Tibial nerve (tissue), 4 donors: ENCODE results near the gene CFAP92. TPM values are rescaled to one million over a fixed set of nuclear protein-coding genes. Genes with fewer than 3 reads are reported as not detected.
A peak's percentile ranks its signal among the peaks of the same experiment; 100 is the strongest.

ENCODE experiments used
- DNase-seq, 2 donors: peaks; one replicate each; pipeline ENCODE4 v3.0.0-alpha.2; 2019; ENCODE audit warnings: low spot score in 2 of 2
- H3K27ac ChIP-seq, 4 donors: fragments of 200-600 bp; sonication (generic) in 3 of 4; one replicate each; pipeline ENCODE4 v1.5.1; 2017 to 2019; ENCODE audit warnings: mild to moderate bottlenecking in 1 of 4
- H3K27me3 ChIP-seq, 2 donors: fragments of 200-600 bp; sonication (generic) in 1 of 2; one replicate each; pipeline versions ENCODE4 v1.5.1 to v1.6.0; 2017 to 2019
- H3K36me3 ChIP-seq, 3 donors: fragments of 200-600 bp; sonication (generic); one replicate each; pipeline ENCODE4 v1.5.1; 2018 to 2019
- H3K4me1 ChIP-seq, 4 donors: fragments of 200-600 bp; sonication (generic) in 3 of 4; one replicate each; pipeline ENCODE4 v1.5.1; 2017 to 2019
- H3K4me3 ChIP-seq, 4 donors: fragments of 200-600 bp; sonication (generic) in 3 of 4; one replicate each; pipeline ENCODE4 v1.5.1; 2017 to 2019; ENCODE audit warnings: mild to moderate bottlenecking in 1 of 4, moderate library complexity in 1 of 4
- H3K9me3 ChIP-seq, 4 donors: fragments of 200-600 bp; sonication (generic) in 3 of 4; one replicate each; pipeline ENCODE4 v1.5.1; 2017 to 2019
- EP300 ChIP-seq, 2 donors: sonication (generic); formaldehyde crosslinking; IDR thresholded peaks; one replicate each; pipeline ENCODE4 v1.6.1; 2017; ENCODE audit warnings: antibody characterized with exemption in 2 of 2, mild to moderate bottlenecking in 1 of 2
- POLR2A ChIP-seq, 2 donors: fragments of 450-650 bp; IDR thresholded peaks; one replicate each; pipeline ENCODE4 v1.6.1; 2017; ENCODE audit warnings: antibody characterized with exemption in 2 of 2, mild to moderate bottlenecking in 2 of 2, moderate library complexity in 2 of 2
- WGBS, 2 donors: methylation state at CpG; one replicate each; pipeline ENCODE4 v1.1.5; 2018; 5-methylcytosine and 5-hydroxymethylcytosine counted together
- total RNA-seq, 4 donors: library from RNA; depleted of rRNA; stranded (reverse); fragments of >200 nt; gene quantifications; one replicate each; pipeline ENCODE4 v1.1.0, GENCODE V29; 2016
- TF ChIP-seq, protein P1 (sequence below), 5 experiments: fragments of 200-600 bp in 3 of 5; fragments of 450-650 bp in 2 of 5; sonication (generic) in 3 of 5; IDR thresholded peaks; one replicate each; pipeline ENCODE4 v1.5.1; 2016 to 2019; ENCODE audit warnings: antibody characterized with exemption in 5 of 5, mild to moderate bottlenecking in 3 of 5, moderate library complexity in 2 of 5

CFAP92 gene
- total RNA-seq, 4 donors from 2014 or later, result 0.22 to 0.78 (median 0.63) TPM; not detected in 1

DNA sequence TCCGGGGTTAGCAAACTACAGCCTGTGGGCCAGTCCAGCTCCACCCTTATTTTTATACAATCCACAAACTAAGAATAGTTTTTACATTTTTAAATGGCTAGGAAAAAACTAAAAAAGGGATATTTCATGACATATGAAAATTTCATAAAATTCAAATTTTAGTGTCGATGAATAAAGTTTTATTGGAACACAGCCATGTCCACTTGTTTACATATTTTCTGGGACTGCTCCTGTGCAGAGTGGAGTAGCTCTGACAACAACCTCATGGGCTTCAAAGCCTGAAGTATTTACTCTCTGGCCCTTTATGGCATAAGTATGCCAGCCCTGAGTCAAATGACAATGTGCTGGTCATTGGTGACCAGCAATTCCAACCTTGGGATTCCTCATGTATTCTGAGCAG is 24.4 kb upstream of the CFAP92 start:
- Histone ChIP-seq H3K27ac (no peak overlapping the region), H3K4me3 (no peak overlapping the region), H3K4me1 (peaks cover 0 to 21% (median 7%) of the 10 kb centered on the region in 4 donors), H3K9me3 (no peaks in the 10 kb centered on the region), H3K36me3 (no peaks in the 10 kb centered on the region), H3K27me3 (no peaks in the 10 kb centered on the region)
- WGBS, 2 donors, result 59 to 67% methylated on average over 2 of the region's 2 CpGs
- TF ChIP-seq, protein P1, sequence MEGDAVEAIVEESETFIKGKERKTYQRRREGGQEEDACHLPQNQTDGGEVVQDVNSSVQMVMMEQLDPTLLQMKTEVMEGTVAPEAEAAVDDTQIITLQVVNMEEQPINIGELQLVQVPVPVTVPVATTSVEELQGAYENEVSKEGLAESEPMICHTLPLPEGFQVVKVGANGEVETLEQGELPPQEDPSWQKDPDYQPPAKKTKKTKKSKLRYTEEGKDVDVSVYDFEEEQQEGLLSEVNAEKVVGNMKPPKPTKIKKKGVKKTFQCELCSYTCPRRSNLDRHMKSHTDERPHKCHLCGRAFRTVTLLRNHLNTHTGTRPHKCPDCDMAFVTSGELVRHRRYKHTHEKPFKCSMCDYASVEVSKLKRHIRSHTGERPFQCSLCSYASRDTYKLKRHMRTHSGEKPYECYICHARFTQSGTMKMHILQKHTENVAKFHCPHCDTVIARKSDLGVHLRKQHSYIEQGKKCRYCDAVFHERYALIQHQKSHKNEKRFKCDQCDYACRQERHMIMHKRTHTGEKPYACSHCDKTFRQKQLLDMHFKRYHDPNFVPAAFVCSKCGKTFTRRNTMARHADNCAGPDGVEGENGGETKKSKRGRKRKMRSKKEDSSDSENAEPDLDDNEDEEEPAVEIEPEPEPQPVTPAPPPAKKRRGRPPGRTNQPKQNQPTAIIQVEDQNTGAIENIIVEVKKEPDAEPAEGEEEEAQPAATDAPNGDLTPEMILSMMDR (IDR thresholded peaks at IDR 0.05), result no peak
- no peak for DNase-seq

DNA sequence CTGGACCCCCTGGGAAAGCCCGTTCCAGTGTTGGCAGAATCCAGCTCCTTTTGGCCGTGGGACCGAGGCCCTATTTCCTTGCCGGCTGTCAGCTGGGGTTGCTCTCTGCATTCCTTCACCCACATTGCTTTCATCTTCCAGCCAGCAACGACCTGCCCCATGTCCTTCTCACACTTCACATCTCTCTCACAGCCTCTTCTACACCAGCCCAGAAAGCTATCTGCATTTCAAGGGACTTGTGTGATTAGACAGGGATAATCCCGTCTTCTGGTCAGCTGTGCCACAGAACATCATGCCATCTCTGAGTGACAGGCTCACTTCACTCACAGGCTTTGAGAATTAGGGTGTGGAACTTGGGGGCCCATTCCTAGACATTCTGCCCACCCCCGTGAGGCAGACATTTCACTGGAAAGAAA is 23.6 kb upstream of the CFAP92 start:
- Histone ChIP-seq H3K27me3 (no peaks in the 10 kb centered on the region), H3K27ac (peak overlapping the region in 2 of 4 donors; percentile 22 to 24), H3K9me3 (no peaks in the 10 kb centered on the region), H3K4me3 (no peak overlapping the region), H3K4me1 (peaks cover 0 to 19% (median 7%) of the 10 kb centered on the region in 4 donors), H3K36me3 (no peaks in the 10 kb centered on the region)
- TF ChIP-seq, protein P1 (IDR thresholded peaks at IDR 0.05), result no peak
- TF ChIP-seq POLR2A (IDR thresholded peaks at IDR 0.05) (no peak), EP300 (IDR thresholded peaks at IDR 0.05) (no peak)
- WGBS, 2 donors, result 50 to 51% methylated on average over 7 of the region's 7 CpGs
- DNase-seq, result no peak

DNA sequence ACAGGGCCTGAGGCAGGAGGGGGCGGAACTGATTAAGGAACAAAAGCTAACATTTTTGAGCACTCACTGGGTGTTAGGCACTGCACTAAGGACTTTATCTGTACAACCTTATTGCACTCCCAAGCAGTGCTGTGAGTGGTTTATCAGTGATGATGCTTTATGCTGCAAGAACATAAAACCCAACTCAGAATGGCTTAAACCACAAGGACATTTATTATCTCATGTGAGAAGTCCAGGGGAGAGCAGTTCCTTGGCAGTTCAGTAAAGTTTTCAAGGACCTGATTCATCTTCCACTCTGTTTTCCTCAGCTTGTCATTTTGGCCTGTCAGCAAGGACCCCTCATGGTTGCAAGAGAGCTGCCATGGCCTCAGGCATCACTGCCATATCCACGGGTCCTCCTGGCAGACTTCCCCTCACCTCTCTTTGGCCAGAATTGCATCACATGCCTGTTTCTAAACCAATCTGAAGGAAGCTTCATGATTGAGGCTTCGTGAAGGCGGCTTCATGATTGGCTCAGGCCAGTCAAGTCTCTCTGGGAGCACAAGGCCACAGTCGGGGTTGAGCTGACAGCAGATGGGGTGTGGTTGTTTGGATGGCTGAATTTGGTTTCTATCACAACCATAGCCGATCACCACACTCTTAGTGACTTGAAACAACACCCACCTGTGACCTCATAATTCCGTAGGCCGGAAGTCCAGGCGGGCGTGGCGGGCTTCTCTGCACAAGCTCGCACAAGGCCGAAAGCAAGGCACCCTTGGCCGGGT is 23.0 kb upstream of the CFAP92 start:
- Histone ChIP-seq H3K27ac (peak overlapping the region in 2 of 4 donors; percentile 24 to 54), H3K9me3 (no peaks in the 10 kb centered on the region), H3K4me1 (peaks cover 0 to 16% (median 7%) of the 10 kb centered on the region in 4 donors), H3K27me3 (no peaks in the 10 kb centered on the region), H3K4me3 (no peak overlapping the region), H3K36me3 (no peaks in the 10 kb centered on the region)
- DNase-seq, result no peak
- WGBS, 2 donors, result 74 to 83% methylated on average over 14 of the region's 14 CpGs
- TF ChIP-seq POLR2A (IDR thresholded peaks at IDR 0.05) (no peak), EP300 (IDR thresholded peaks at IDR 0.05) (no peak)
- TF ChIP-seq, protein P1 (IDR thresholded peaks at IDR 0.05), result no peak

DNA sequence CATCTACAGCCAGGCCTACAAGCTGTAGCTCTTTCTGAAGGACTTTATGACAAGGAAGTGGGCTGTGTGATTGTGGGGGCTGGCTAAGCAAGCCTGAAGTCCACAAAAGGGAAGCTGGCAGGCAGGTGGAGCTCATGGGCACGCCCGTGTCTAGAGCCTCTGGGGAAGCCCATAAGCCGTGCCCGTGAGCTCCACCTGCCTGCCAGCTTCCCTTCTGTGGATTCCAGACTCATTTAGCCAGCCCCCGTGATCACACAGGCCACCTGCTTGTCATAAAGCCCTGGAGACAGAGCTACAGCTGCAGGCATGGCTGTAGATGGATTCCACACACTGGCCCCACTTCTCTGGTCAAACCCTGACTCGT is 22.5 kb upstream of the CFAP92 start:
- no peaks in the 10 kb centered on the region for H3K36me3 ChIP-seq
- TF ChIP-seq, protein P1 (IDR thresholded peaks at IDR 0.05), result peak in 1 of 5 experiments; percentile 27
- TF ChIP-seq POLR2A (IDR thresholded peaks at IDR 0.05), result no peak
- WGBS, 2 donors, result 44 to 53% methylated on average over 3 to 6 of the region's 6 CpGs
- no peaks in the 10 kb centered on the region for H3K9me3 ChIP-seq
- DNase-seq, result no peak
- H3K4me1 ChIP-seq, result peaks cover 0 to 16% (median 7%) of the 10 kb centered on the region in 4 donors
- H3K27ac ChIP-seq, result peak overlapping the region in 2 of 4 donors; percentile 16 to 54
- no peak overlapping the region for H3K4me3 ChIP-seq
- H3K27me3 ChIP-seq, result no peaks in the 10 kb centered on the region

DNA sequence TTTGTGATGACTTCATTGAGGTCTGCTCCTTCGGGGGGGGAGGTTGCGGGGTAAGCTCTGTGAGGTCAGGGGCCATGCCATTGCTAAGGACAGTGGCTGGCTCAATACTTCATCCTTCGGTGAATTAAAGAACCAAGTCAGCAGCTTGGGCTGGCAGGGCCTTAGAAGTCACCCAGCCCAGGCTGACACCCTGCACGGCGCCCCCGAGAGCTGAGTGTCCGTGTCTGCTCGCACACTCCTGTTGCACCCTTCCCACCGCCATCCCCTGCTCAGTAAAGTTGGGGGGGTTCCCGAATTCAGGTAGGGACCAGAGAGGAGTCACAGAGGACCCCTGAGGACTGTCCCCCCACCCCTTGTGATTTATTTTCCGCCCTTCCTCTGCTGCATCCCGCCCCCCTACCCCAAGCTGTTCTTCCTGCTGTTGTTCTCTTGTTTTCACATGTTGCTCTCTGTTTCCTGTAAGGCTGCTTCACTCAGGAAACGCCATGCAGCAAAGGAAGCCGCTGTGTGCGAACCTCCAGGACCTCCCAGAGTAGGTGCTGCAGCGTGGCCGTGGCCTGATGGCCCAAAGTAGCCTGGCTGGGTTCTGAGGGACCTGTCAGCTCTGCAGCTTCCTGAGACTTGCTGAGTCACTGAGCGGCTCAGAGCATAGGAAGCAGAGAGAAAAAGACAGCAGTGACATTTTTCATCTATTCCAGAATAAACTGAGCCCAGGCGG is 21.7 kb upstream of the CFAP92 start:
- Histone ChIP-seq H3K4me1 (peaks cover 0 to 16% (median 7%) of the 10 kb centered on the region in 4 donors), H3K27ac (peak overlapping the region in 3 of 4 donors; percentile 16 to 54 (median 17)), H3K36me3 (no peaks in the 10 kb centered on the region), H3K4me3 (no peak overlapping the region), H3K9me3 (no peaks in the 10 kb centered on the region), H3K27me3 (no peaks in the 10 kb centered on the region)
- 57 to 68% methylated on average over 19 of the region's 19 CpGs for WGBS, 2 donors
- TF ChIP-seq, protein P1 (IDR thresholded peaks at IDR 0.05), result no peak
- TF ChIP-seq POLR2A (IDR thresholded peaks at IDR 0.05) (no peak), EP300 (IDR thresholded peaks at IDR 0.05) (peak in 1 of 2 donors; percentile 21)
- no peak for DNase-seq
